DND-41 (cell line): ENCODE results near the gene PTPN23.

Experiments used
- CTCF ChIP-seq: IDR thresholded peaks from 2 replicates; pipeline ENCODE4 v1.5.1; 2012; ENCODE audit warnings: borderline replicate concordance, low read length, moderate library complexity, mild to moderate bottlenecking; ENCODE audit not compliant: poor library complexity, severe bottlenecking; ENCODE audit errors: extremely low read depth
- EZH2 ChIP-seq: IDR thresholded peaks from 3 replicates; pipeline ENCODE4 v1.6.1; 2012; ENCODE audit warnings: borderline replicate concordance, low read depth, mild to moderate bottlenecking, moderate library complexity, low read length, inconsistent platforms; ENCODE audit not compliant: severe bottlenecking

- TF ChIP-seq EZH2 (no peak), CTCF (no peak)
These were observed 62.8 kb downstream of the PTPN23 start for GRCh38 chr3:47443611-47443995.
